H9 (cell line): Measurements from ENCODE around the gene BTN3A1. TPM values are rescaled to one million over a fixed set of nuclear protein-coding genes. Genes with fewer than 3 reads are reported as not detected.

Source experiments
- DNase-seq: peaks from one replicate; pipeline ENCODE4 v3.0.0-alpha.2; 2017
- H2AFZ ChIP-seq: one replicate; pipeline ENCODE4 v1.6.1; 2013; ENCODE audit warnings: mild to moderate bottlenecking, low read length, control low read depth, moderate library complexity
- H2AK5ac ChIP-seq: 2 replicates; pipeline ENCODE4 v1.6.1; 2013; ENCODE audit warnings: low read length, control low read depth, mixed read lengths; ENCODE audit not compliant: insufficient read length
- H2BK120ac ChIP-seq: one replicate; pipeline ENCODE4 v1.6.1; 2013; ENCODE audit warnings: low read depth, mild to moderate bottlenecking, low read length, control low read depth, inconsistent platforms; ENCODE audit not compliant: poor library complexity, severe bottlenecking
- H2BK12ac ChIP-seq: 2 replicates; pipeline ENCODE4 v1.6.1; 2013; ENCODE audit warnings: low read length, control low read depth, mixed read lengths, low read depth; ENCODE audit not compliant: insufficient read length
- H2BK15ac ChIP-seq: 2 replicates; pipeline ENCODE4 v1.6.1; 2013; ENCODE audit warnings: low read depth, low read length, control low read depth
- H2BK20ac ChIP-seq: one replicate; pipeline ENCODE4 v1.6.1; 2013; ENCODE audit warnings: low read depth, mild to moderate bottlenecking, low read length, control low read depth, inconsistent platforms; ENCODE audit not compliant: poor library complexity, severe bottlenecking
- H2BK5ac ChIP-seq: 2 replicates; pipeline ENCODE4 v1.6.1; 2013; ENCODE audit warnings: low read length, control low read depth, mixed read lengths; ENCODE audit not compliant: insufficient read length
- H3K14ac ChIP-seq: 2 replicates; pipeline ENCODE4 v1.6.1; 2013; ENCODE audit warnings: low read length, control low read depth; ENCODE audit not compliant: insufficient read depth
- H3K18ac ChIP-seq: 2 replicates; pipeline ENCODE4 v1.6.1; 2013; ENCODE audit warnings: low read depth, mild to moderate bottlenecking, mixed read lengths, low read length, control low read depth; ENCODE audit not compliant: insufficient read length
- H3K23ac ChIP-seq: 2 replicates; pipeline ENCODE4 v1.6.1; 2013; ENCODE audit warnings: low read length, control low read depth, mixed read lengths, low read depth; ENCODE audit not compliant: insufficient read length
- H3K23me2 ChIP-seq: 2 replicates; pipeline ENCODE4 v1.6.1; 2013; ENCODE audit warnings: low read depth, mild to moderate bottlenecking, mixed read lengths, low read length, control low read depth; ENCODE audit not compliant: insufficient read length, poor library complexity, severe bottlenecking
- H3K27ac ChIP-seq: 2 replicates; pipeline ENCODE4 v1.5.1; 2013; ENCODE audit warnings: low read length, control low read depth, mixed read lengths, low read depth; ENCODE audit not compliant: insufficient read length
- H3K27me3 ChIP-seq: 2 replicates; pipeline ENCODE4 v1.6.1; 2013; ENCODE audit warnings: low read length, control low read depth, inconsistent platforms; ENCODE audit not compliant: insufficient read depth
- H3K4ac ChIP-seq: 2 replicates; pipeline ENCODE4 v1.6.1; 2013; ENCODE audit warnings: low read depth, mild to moderate bottlenecking, control low read depth, inconsistent platforms, low read length, moderate library complexity
- H3K4me1 ChIP-seq: 2 replicates; pipeline ENCODE4 v1.6.1; 2013; ENCODE audit warnings: low read length, control low read depth, inconsistent platforms; ENCODE audit not compliant: insufficient read depth
- H3K4me2 ChIP-seq: 2 replicates; pipeline ENCODE4 v1.6.1; 2013; ENCODE audit warnings: low read length, control low read depth, mixed read lengths; ENCODE audit not compliant: insufficient read length, insufficient read depth
- H3K56ac ChIP-seq: 2 replicates; pipeline ENCODE4 v1.6.1; 2013; ENCODE audit warnings: low read depth, mild to moderate bottlenecking, mixed read lengths, low read length, control low read depth; ENCODE audit not compliant: insufficient read length
- H3K79me1 ChIP-seq: 2 replicates; pipeline ENCODE4 v1.6.1; 2013; ENCODE audit warnings: low read depth, mild to moderate bottlenecking, moderate library complexity, low read length, control low read depth, inconsistent platforms; ENCODE audit not compliant: insufficient read depth, poor library complexity, severe bottlenecking
- H3K79me2 ChIP-seq: 2 replicates; pipeline ENCODE4 v1.6.1; 2013; ENCODE audit warnings: low read length, control low read depth, inconsistent platforms; ENCODE audit not compliant: insufficient read depth
- H3K9ac ChIP-seq: 2 replicates; pipeline ENCODE4 v1.6.1; 2013; ENCODE audit warnings: low read length, control low read depth, mixed read lengths; ENCODE audit not compliant: insufficient read length; ENCODE audit errors: extremely low read depth
- H3K9me3 ChIP-seq: one replicate; pipeline ENCODE4 v1.6.1; 2013; ENCODE audit warnings: low read depth, low read length, inconsistent platforms; ENCODE audit not compliant: control insufficient read depth
- H3T11ph ChIP-seq: one replicate; pipeline ENCODE4 v1.6.1; 2013; ENCODE audit warnings: mild to moderate bottlenecking, low read length, control low read depth, inconsistent platforms
- H4K20me1 ChIP-seq: one replicate; pipeline ENCODE4 v1.6.1; 2013; ENCODE audit not compliant: control insufficient read depth, insufficient read length, insufficient read depth
- H4K5ac ChIP-seq: 2 replicates; pipeline ENCODE4 v1.6.1; 2013; ENCODE audit warnings: low read depth, mild to moderate bottlenecking, mixed read lengths, low read length, control low read depth; ENCODE audit not compliant: insufficient read length
- H4K8ac ChIP-seq: replicated peaks from 2 replicates; pipeline ENCODE4 v1.6.1; 2013; ENCODE audit warnings: low read length, control low read depth, mixed read lengths, low read depth; ENCODE audit not compliant: insufficient read length
- H4K91ac ChIP-seq: 2 replicates; pipeline ENCODE4 v1.6.1; 2013; ENCODE audit warnings: low read depth, mild to moderate bottlenecking, moderate library complexity, mixed read lengths, low read length, control low read depth; ENCODE audit not compliant: insufficient read length
- H3K27ac Mint-ChIP-seq, 3 experiments: 2 replicates in 2 of 3; 3 replicates in 1 of 3; pipeline ENCODE4 v1.8.0; 2020 to 2021; ENCODE audit warnings: mixed read lengths in 3 of 3, mild to moderate bottlenecking in 1 of 3, moderate library complexity in 1 of 3
- H3K27me3 Mint-ChIP-seq: 2 replicates; pipeline ENCODE4 v1.8.0; 2021; ENCODE audit warnings: low read depth, mild to moderate bottlenecking, moderate library complexity, mixed read lengths
- H3K36me3 Mint-ChIP-seq, 3 experiments: 2 replicates in 2 of 3; 3 replicates in 1 of 3; pipeline ENCODE4 v1.8.0; 2020 to 2021; ENCODE audit warnings: low read depth in 3 of 3, mixed read lengths in 3 of 3; ENCODE audit not compliant: insufficient read depth in 1 of 3
- H3K4me1 Mint-ChIP-seq, 2 experiments: 2 replicates each; pipeline ENCODE4 v1.8.0; 2020; ENCODE audit warnings: mixed read lengths in 2 of 2
- H3K4me3 Mint-ChIP-seq, 2 experiments: 2 replicates in 1 of 2; 3 replicates in 1 of 2; pipeline ENCODE4 v1.8.0; 2020 to 2021; ENCODE audit warnings: mild to moderate bottlenecking in 2 of 2, mixed read lengths in 2 of 2, moderate library complexity in 1 of 2
- H3K9me3 Mint-ChIP-seq, 2 experiments: 2 replicates in 1 of 2; 3 replicates in 1 of 2; pipeline ENCODE4 v1.8.0; 2020; ENCODE audit warnings: mild to moderate bottlenecking in 2 of 2, mixed read lengths in 2 of 2, moderate library complexity in 1 of 2
- CTCF ChIP-seq: fragments of 200-600 bp; sonication (generic); conservative IDR thresholded peaks from 3 replicates; pipeline ENCODE4 v1.8.0; 2021; ENCODE audit warnings: antibody characterized with exemption, mild to moderate bottlenecking
- total RNA-seq: library from RNA; stranded (reverse); gene quantifications from 2 replicates; pipeline ENCODE4 v1.2.1, GENCODE V29; 2021

BTN3A1 gene
- total RNA-seq, 1 experiment from 2014 or later, result 2.5 TPM

GRCh38 chr6:26387565-26387964, 14.5 kb upstream of the BTN3A1 start:
- no peak overlapping the region for H2AFZ ChIP-seq
- no peak overlapping the region for H3K18ac ChIP-seq
- no peaks in the 10 kb centered on the region for H3K79me1 ChIP-seq
- no peak overlapping the region for H4K8ac ChIP-seq
- no peak for DNase-seq
- no peak overlapping the region for H3K23ac ChIP-seq
- H3K27ac Mint-ChIP-seq, result no peak overlapping the region
- H4K91ac ChIP-seq, result no peak overlapping the region
- H3T11ph ChIP-seq, result no peak overlapping the region
- H2AK5ac ChIP-seq, result no peak overlapping the region
- H3K27me3 Mint-ChIP-seq, result no peaks in the 10 kb centered on the region
- H3K9me3 Mint-ChIP-seq, result no peaks in the 10 kb centered on the region
- no peak overlapping the region for H2BK120ac ChIP-seq
- no peak overlapping the region for H2BK15ac ChIP-seq
- H3K4me2 ChIP-seq, result no peak overlapping the region
- H3K27ac ChIP-seq, result no peak overlapping the region
- H3K9me3 ChIP-seq, result no peaks in the 10 kb centered on the region
- H3K27me3 ChIP-seq, result no peaks in the 10 kb centered on the region
- H2BK5ac ChIP-seq, result no peak overlapping the region
- H3K14ac ChIP-seq, result no peak overlapping the region
- peaks cover 27 to 28% of the 10 kb centered on the region in 2 experiments for H3K4me1 Mint-ChIP-seq
- H2BK12ac ChIP-seq, result no peak overlapping the region
- H3K4ac ChIP-seq, result no peak overlapping the region
- H3K36me3 Mint-ChIP-seq, result peaks cover 21 to 46% (median 37%) of the 10 kb centered on the region in 3 experiments; a peak in 6 of 7 replicates
- no peak overlapping the region for H2BK20ac ChIP-seq
- no peak overlapping the region for H3K4me3 Mint-ChIP-seq
- H3K9ac ChIP-seq, result no peak overlapping the region
- H3K56ac ChIP-seq, result no peak overlapping the region
- H3K79me2 ChIP-seq, result no peaks in the 10 kb centered on the region
- H3K4me1 ChIP-seq, result peaks cover 5% of the 10 kb centered on the region; the same call in 1 of the 2 replicates
- H4K20me1 ChIP-seq, result no peaks in the 10 kb centered on the region
- H4K5ac ChIP-seq, result no peak overlapping the region
- H3K23me2 ChIP-seq, result peaks cover 5% of the 10 kb centered on the region
- TF ChIP-seq CTCF, result no peak
